HL-60/S4 treated with phorbol 12-myristate 13-acetate at 8.2 ng/mL for 4 days and 3 days (cell line): ENCODE data around the gene TRAF6.

Experiments used
- in situ Hi-C: fragments of 300-500 bp; cut with MboI; formaldehyde crosslinking; loops from 2 replicates; pipeline ENCODE4 v1.15.0; 2022; ENCODE audit warnings: low sequenced_read_pairs

TRAF6 gene

GRCh38 chr11:36499315-36499714 lies 10.8 kb downstream of the TRAF6 start:
- in situ Hi-C loops, result loop anchor here (25.0 kb wide), 1 partner anchor 887 kb away; the partner anchor contains the start of gene FJX1

DNA sequence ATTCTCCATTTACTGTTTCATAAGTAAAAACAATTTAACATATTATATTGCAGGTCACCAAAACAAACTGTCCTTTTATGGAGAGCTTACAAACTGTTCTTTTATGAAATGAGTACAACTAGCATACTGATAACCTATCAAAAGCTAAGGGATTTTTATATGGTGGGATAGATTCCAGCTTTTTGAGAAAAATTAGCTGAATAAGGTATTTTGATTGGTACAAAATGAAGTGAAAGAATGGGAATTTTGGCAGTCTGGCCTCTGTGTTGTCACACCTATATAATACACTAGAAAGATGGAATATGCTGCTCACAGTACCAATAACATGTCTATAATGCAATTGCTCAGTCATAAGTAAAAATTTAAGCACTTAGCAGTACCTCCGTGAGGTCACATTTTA lies 11.4 kb downstream of the TRAF6 start:
- in situ Hi-C loops, result loop anchor here (25.0 kb wide), 1 partner anchor 886 kb away; the partner anchor contains the start of gene FJX1

- in situ Hi-C loops, result loop anchor here (25.0 kb wide), 1 partner anchor 881 kb away; the partner anchor contains the start of gene FJX1
These were observed 16.7 kb downstream of the TRAF6 start for GRCh38 chr11:36493332-36493731.

GRCh38 chr11:36492724-36493304 lies 17.3 kb downstream of the TRAF6 start:
- in situ Hi-C loops, result loop anchor here (25.0 kb wide), 1 partner anchor 881 kb away; the partner anchor contains the start of gene FJX1

GRCh38 chr11:36490026-36490806 lies 19.9 kb downstream of the TRAF6 start:
- in situ Hi-C loops, result loop anchor here (25.0 kb wide), 1 partner anchor 878 kb away; the partner anchor contains the start of gene FJX1

DNA sequence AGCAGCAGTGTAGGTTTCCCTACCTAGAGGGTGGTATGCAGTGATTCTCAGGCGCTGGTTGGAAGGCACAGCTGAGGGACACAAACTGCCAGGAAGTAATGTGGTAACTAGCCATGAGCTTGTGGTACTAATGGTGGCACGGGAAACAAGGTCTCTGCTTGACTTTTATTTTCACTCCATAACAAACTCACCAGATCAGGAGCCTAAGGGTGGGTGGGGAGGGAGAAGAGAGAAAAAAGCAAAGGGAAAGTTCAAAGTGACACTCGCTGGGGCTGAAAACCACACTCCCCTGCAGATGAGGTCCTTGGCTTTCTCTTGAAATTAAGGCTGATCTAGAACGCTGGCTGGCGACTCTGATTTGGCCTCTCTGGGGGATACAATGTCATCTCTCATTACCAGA lies 22.0 kb downstream of the TRAF6 start:
- in situ Hi-C loops, result loop anchor here (25.0 kb wide), 1 partner anchor 876 kb away; the partner anchor contains the start of gene FJX1

DNA sequence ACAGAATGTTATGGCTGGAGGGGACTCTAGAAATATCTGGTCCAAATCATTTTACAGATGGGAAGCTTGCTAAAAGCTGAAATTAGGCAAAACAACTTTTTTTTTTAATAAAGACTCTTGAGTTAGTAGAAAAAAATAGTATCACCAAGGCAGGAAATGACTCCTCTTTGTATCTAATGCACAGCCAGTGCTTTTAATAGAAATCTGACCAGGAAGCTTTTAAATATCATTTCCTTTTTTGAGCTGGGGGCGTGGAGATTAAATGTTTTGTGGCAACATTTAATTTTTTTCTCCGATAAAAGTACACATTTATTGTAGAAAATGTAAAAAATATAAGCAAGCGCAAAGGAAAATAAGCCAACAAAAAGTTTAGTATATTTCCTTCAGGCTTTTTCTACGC lies 22.5 kb downstream of the TRAF6 start:
- in situ Hi-C loops, result loop anchor here (25.0 kb wide), 1 partner anchor 875 kb away; the partner anchor contains the start of gene FJX1

DNA sequence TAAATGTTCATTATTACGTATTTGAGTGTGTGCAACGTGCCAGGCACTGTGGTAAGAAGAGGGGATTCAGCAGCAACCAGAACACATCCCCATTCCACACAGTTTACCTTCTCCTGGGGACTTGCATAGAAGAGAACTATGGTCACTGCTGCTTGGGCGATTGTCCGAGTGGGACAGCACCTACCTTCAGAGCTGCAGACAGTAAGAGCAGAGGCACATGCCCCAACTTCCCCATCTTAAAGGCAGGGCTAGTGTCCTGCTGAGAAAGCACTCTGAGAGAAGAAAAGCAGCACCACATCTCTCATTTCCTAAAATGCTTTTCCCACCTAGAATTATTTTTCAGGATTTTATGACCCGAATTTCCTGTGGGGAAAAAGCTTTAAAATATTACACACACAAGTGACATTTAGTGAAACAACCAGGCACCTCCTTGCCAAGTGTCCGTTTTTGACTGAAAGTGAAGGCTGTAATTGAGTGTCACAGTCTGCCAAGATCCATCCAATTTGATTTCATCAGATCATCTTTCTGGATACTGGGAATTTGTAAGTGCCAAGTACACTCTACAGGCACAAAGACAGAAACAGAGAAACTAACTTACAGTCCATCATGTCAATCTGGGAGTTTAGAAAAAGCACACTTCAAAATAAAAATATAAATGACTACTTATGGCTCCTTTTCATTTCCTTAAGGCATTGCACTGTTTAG lies 24.6 kb downstream of the TRAF6 start:
- in situ Hi-C loops, result loop anchor here (25.0 kb wide), 1 partner anchor 873 kb away; the partner anchor contains the start of gene FJX1

DNA sequence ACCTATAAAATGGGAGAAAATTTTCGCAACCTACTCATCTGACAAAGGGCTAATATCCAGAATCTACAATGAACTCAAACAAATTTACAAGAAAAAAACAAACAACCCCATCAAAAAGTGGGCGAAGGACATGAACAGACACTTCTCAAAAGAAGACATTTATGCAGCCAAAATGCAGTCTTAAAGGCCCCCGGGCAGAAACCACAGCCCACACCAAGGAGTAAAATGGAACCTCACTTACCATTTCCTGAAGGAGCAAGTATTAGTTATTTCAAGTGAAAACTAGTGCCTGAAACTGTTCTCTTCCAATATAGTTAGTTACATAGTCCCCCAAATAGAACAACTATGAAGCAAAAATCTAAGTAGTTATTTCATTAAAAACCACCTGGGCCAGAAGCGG lies 27.0 kb downstream of the TRAF6 start:
- in situ Hi-C loops, result loop anchor here (25.0 kb wide), 1 partner anchor 871 kb away; the partner anchor contains the start of gene FJX1

DNA sequence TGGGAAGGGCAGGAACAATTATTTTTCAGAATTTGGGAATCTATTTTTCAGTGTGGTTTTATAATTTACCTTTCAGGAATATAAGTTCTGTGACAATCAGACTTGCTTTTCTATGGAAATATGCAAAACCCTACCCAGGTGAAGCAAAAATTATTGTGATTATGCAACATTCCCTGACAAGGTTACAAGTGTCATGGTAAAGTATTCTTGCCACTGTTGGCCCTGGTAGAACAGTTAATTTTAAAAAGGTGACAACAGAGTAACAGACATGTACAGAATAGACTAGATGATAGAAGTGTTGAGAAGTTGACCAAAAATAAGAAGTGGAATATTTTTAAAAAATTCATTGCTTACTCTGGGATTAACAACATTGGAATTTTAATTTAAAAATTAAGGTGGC lies 29.2 kb downstream of the TRAF6 start:
- in situ Hi-C loops, result loop anchor here (25.0 kb wide), 1 partner anchor 869 kb away; the partner anchor contains the start of gene FJX1

- in situ Hi-C loops, result loop anchor here (25.0 kb wide), 1 partner anchor 867 kb away; the partner anchor contains the start of gene FJX1
These were observed 31.3 kb downstream of the TRAF6 start for GRCh38 chr11:36478700-36479329.

DNA sequence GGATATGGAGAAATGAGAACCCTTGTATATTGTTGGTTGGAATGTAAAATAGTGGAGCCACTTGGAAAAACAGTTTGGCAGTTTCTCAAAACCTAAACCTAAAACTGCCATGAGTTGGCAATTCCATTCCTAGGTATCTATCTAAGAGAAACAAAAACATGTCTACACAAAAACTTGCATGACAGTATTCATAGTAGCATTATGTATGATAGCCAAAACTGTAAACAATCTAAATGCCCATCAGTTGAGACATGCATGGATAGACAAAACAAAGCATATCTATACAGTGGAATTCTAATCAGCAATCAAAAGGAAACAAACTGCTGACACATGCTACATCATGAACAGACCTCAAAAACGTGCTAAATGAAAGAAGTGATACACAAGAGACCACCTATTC lies 34.9 kb downstream of the TRAF6 start:
- in situ Hi-C loops, result loop anchor here (25.0 kb wide), 1 partner anchor 863 kb away; the partner anchor contains the start of gene FJX1

DNA sequence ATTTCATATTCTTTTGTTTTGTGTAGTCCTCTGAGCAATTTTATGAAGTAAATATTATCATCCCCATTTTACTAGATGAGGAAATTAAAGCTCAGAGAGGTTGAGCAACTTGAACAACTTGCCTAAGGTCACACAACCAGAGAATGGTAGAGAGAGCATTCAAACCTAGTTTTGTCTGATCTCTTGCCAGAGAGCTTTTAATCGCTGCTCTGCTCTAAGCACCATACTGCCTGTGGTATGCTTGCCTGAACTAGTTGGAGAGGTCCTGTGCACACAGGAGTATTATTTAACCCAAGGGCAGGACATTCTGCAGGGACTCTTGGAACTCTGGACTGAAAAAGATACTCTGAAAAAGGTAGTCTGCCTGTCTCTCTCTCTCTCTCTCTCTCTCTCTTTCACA lies 38.5 kb downstream of the TRAF6 start:
- in situ Hi-C loops, result no loop called here

DNA sequence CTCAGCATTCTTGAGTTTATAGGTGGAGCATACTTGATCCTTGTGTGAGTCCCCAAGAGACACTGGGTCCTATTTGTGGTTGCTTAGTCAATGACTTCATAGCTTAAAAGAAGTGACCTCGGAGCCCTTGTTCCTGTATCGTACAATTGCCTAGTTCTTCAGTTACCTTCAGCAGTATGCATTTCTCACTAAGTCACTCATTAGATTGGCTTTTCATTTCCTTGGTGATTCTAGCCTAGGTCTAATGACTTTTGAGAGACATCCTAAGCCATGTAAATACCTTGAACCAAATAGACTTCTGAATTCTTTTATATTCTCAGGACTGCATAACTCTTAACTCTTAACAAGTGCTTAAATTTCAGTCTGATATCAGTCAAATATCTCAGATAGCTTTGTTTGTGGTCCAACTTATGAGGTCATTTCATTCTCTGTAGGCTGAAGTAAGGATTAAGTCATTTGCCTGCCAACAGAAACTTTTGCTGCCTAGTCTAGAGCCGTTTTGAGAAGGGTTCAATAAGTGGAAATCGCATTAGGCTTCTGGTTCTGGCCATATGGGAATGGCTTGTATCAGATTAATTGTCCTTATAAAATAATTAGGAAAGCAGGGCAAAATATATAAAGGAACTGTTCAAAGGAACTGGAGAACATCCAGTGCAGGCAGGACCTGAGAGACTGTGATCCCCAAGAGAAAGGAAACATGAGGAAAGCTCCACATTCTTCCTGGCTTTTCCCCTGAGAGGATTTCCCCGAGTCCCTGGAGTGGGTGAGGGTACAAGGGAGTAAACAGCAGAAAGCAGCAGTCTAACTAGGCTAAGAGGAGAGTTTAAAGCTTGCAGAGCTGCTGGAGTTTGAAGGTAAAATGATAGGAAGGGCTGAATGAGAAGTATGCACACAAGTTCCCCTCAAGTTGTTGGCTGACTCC lies 39.9 kb downstream of the TRAF6 start:
- in situ Hi-C loops, result loop anchor here (10.0 kb wide), 1 partner anchor 175 kb away; the partner anchor contains the start of gene PRR5L

GRCh38 chr11:36469063-36469462 lies 41.0 kb downstream of the TRAF6 start:
- in situ Hi-C loops, result loop anchor here (10.0 kb wide), 1 partner anchor 174 kb away; the partner anchor contains the start of gene PRR5L

DNA sequence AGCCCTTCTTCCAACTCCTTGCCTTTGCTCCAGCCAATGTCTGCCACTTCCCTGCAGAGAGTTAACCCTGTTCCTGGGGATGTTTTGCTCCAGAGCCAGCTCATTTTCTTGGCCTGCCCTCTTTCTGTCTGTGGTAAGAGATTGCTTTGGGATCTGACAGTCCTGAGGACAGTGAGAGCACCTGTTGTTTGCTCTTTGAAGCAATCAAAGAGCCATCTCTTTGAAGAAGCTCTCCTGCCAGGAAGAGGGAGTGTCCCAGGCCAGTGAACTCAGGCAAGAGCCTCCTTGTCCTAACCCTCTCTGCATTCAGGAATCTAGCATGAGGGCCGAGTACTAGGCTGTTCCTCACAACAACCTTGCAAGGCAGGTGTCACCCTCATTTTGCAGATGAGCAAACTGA lies 42.2 kb downstream of the TRAF6 start:
- in situ Hi-C loops, result loop anchor here (10.0 kb wide), 1 partner anchor 173 kb away; the partner anchor contains the start of gene PRR5L

DNA sequence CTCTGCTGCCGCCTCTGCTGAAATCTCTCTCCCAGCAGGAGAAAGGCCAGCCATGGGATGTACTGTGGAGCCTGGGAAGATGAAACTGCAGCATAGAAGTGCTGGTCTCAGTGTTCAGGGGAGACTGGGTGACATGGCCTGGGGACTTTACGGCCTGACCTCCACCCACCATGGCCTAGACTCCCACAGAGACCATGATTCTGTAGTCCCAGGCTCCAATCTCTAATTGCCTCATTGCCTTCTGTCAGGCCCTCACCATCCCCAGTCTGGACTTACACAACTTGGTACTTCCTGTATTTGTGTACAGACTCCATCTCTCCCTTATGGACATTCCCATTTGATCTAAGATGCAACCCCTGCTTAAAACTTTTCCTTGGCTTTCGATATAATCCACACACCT lies 43.1 kb downstream of the TRAF6 start:
- in situ Hi-C loops, result loop anchor here (10.0 kb wide), 1 partner anchor 172 kb away; the partner anchor contains the start of gene PRR5L

DNA sequence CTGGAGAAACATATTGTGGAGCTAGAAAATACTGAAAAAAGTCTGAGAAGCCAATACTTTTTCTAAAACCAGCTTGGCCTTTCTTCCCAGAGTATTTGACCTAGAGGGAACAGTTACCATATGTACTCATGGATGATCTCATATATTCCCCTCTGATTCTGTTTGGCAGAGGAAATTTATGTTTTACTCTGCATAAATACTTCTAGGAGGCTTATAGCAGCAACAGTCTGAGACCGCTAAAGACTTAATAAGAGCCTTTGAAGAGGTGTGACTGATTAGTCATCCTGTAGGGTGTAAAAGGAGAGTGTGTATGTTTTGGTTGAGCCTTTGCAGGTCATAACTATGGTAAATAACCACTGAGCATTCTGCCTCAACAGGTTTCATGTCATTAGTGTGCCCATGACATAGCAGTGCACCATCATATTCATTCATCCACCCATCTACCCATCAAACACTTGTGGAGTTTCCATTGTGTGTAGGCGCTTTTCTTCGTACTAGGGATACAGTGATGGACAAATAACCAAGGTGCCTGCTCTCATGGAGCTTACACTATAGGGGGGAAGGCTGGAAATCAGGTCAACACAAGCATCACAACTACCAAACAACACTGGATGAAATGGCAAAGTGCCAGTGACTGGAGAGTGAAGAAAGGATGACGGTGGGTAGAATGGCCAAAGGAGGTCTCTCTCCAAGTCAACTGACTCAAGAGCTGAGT lies 44.5 kb downstream of the TRAF6 start:
- in situ Hi-C loops, result loop anchor here (10.0 kb wide), 1 partner anchor 171 kb away; the partner anchor contains the start of gene PRR5L
